Stimulated activated CD4-positive, alpha-beta T cell treated with anti-CD3 and anti-CD28 coated beads, Interleukin-2, amount 100 ng/mL, for 4 hours (primary cell): Measurements from ENCODE around the gene ATP7A.
A peak's percentile ranks its signal among the peaks of the same experiment; 100 is the strongest.
"Not testable (repeated sequence)": the region's sequence is repeated elsewhere in the genome, so short reads cannot be mapped to it uniquely, and the experiment has no call there.

Experiments
- DNase-seq: peaks from one replicate; pipeline ENCODE4 v3.0.0-alpha.2; 2020; ENCODE audit warnings: low read depth

Gene ATP7A

DNA sequence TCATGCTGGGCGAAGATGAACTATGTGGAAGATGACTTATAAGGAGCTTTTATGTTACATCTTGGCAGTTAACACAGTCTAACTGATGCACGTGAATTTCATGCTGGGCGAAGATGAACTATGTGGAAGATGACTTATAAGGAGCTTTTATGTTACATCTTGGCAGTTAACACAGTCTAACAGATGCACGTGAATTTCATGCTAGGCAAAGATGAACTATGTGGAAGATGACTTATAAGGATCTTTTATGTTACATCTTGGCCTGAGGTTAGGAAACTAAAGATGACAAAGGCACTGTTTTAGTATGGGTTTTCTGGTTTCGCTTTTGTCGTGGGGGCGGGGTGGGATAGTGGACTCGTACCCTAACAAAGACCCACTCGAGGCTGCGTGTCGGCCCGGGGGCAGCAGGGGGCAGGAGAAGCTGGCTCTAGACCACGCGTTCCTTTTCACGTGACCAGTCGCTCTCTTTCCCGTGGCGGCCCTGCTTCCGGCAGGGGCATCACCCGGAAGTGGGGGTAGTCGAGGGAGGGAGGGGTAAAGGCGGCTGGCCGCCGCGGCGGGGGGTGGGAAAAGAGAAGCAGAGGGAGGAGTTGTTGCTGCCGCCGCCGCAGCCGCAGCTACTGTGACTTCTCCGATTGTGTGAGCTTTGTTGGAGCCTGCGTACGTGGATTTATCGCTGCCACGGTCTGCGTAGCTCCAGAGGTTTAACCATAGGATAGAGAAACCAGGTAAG, at the start of gene ATP7A:
TSS of gene ATP7A (plus strand) at position 586 of the 733 bp plus-strand sequence. CDS start 60,949 bp downstream, outside the sequence.
- peak; percentile 87 for DNase-seq

DNA sequence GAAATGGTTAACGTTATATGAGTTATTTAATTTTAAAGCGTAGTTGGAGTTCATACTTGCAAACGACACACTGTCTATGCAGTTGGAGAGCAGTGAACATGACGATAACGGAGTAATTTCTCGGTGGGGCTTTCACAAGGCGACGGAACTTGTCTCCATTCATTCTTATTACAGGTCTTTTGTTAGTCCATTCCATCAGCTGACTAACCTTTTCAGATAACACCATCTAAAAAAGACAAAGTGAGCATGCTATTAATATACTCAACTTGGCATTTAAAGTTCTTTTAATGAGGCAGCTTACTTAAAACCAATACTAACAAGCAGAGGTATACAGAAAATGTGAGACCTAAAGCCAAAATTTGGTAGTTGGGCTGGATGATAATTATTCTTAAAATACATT, 35.1 kb upstream of the ATP7A start:
- no peak for DNase-seq

DNA sequence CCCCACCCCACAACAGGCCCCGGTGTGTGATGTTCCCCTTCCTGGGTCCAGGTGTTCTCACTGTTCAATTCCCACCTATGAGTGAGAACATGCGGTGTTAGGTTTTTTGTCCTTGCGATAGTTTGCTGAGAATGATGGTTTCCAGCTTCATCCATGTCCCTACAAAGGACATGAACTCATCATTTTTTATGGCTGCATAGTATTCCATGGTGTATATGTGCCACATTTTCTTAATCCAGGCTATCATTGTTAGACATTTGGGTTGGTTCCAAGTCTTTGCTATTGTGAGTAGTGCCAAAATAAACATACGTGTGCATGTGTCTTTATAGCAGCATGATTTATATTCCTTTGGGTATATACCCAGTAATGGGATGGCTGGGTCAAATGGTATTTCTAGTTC, 29.1 kb upstream of the ATP7A start:
- DNase-seq = not testable (repeated sequence)

DNA sequence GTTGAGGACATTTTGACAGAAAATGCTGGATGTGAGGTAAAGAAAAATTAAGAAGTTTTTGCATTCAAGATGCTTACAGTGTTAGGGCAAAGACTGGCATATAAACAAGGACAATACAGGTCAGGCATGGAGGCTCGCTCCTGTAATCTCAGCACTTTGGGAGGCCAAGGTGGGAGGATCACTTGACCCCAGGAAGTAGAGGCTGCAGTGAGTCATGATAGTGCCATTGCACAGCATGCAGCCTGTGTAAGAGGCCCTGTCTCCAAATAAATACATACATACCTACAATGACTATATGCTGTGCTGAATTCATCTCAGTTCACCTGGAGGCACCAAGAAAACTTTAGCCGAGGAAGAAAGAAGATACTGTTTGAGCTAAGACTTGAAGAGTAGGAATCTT, 17.6 kb upstream of the ATP7A start:
- no peak for DNase-seq

DNA sequence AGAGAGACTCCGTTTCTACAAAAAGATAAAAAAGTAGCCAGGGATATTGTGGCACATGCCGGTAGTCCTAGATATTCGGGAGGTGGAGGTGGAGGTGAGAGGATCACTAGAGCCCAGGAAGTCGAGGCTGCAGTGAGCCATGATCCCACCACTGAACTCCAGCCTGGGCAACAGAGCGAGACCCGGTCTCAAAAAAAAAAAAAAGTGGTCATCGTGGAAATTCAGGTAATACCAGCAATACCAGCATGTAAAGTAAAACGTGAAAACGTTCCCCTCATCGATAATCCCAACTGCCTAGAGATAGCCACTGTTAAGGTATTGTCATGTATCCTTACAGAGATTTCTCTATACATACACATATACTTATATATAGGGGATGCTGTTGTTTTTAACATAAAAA, 16.8 kb upstream of the ATP7A start:
- DNase-seq = no peak

DNA sequence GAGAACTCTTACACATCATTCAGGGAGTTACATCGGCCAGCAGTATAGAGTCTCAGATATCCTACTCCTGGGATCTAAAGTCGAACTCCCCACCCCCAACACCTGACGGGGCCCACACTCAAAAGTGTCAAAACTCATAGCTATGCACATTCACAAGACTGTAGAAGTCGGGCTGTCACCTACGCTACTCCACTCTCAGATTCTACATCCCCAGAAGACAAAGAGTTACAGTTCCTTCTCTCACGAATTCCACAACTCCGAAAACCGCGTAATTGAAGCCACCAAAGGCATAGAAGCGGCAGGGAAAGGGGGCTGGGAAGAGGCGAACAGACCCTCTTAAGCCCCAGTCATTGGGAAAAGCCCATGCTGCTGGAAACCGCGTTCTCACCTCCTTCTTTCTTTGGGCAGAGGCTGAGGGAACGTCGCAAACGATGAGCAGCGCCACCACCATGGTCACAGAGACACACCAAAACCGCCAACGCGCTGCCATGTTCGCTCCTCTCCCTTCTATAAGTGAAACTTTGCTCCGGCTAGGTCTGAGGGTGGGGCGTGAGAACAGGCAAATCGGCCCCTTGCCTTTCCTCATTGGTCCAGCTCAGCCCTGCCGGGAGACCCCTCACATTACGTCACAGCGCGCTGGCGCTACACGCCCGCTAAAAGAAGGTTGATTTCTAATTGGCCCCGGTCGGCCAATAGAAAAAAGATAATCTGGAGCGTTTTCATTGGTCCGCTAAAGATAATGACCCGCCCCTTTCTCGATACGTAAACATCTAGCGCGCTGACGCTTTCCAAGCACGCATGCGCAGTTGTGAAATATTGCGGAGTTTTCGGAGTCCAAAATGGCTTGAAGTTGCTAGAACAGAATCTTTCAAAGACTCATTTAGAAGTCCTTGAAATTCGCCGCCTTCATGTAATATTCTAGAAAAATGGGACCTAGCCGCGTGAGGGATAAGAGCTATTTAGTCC, 15.3 kb upstream of the ATP7A start, which contains the start of gene MAGT1:
TSS of gene MAGT1 (minus strand) at position 515 of the 966 bp plus-strand sequence. CDS start at position 490, 25 bp downstream.
- peak; percentile 86 for DNase-seq

DNA sequence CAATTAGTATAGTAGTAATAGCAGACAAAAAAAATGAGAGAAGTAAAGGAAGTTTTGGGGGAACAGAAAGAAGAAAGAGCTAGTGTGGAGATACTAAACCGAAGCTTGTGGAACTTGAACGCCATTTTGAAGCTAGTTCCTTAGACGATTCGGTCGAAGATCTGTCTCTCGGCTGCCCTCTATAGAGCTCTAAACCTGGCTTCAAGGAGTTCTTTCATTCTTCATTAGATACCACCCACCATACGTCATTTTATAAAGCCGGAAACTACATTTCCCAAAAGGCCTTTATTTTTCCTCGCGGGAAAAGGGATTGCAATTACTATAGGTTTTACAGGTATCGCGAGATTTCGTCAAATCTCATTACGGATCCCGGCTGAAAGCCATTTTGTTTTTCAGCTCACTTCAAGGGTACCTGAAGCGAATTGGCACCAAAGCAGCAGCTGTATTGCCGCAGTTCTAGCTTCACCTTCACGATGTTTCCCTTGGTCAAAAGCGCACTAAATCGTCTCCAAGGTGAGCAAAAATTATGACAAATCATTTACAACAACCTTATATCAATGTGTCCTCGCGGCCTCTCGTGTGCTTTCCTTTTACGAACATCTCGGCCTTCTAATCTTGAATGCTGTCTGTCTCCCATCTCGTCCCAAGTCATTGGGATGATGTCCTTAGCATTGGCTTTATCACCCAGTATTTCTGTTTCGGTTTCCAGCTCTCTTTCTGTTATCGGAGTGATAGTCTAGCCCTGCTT, 11.2 kb upstream of the ATP7A start, which contains the start of gene COX7B:
TSS of gene COX7B (plus strand) at position 388 of the 748 bp plus-strand sequence. CDS start at position 474, 86 bp downstream.
- peak; percentile 43 for DNase-seq

DNA sequence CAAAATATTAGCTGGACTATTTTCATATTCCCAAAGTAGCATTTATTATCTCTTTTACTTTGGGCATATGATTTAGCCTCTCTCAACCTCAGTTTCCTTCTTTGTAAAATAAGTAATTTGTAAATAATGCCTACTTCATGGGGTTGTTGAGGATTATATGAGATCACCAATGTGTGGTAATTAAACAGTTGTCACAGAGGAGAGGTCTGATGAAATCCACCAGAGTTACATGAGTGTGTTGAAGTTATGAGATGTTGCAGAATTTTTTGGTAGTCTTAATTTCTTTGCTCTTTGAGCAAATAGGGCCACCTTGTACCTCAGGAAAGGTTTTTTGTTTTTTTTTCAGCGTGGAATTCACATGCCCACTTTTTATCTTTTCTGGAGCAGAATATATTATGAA, 9.8 kb upstream of the ATP7A start:
- no peak for DNase-seq

DNA sequence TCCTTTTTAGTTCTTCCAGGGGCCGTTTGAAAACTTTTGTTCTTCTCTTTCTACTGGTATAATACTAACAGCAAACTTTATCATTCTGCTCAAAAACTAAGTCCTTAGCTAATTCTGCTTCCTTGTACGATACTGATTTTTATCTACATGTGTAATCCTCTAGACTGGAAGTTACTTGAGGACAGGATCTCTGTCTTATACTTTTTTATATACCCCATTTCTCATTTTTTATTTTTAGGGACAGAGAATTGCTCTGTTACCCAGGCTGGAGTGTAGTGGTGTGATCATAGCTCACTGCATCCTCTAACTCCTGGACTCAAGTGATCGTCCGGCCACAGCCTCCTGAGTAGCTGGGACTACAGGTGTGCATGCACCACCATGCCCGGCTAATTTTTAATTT, 9.0 kb upstream of the ATP7A start:
- DNase-seq = no peak

DNA sequence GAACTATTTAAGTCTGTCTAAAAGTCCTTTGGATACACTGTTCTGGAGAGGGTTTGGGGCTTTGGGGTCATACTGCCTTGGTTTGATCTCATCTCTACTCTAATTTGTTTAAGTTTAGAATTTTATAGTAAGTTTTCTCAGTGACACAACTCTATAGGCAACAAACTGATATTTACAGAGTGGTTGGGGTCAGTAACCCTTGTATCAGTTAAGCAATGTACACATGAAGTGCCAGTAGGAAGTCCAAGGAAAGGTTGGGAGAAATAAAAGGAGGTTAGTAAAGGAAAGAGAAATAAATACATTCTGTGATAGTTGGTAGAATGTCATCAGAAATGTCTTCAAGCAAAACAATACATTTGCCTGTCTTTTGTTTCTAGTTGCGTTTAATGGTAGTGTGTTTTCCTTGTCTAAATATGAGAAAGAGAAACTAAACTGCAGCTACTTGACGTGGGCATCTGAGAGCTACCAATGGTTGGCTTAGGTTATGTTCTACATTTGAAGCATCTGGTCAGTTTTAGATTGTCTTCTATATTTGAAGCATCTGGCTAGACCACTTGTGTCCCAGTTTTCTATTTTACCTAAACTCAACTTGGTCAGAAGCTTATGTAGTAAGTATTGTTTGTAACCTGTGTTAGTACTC, 6.9 kb downstream of the ATP7A start:
- DNase-seq = no peak

DNA sequence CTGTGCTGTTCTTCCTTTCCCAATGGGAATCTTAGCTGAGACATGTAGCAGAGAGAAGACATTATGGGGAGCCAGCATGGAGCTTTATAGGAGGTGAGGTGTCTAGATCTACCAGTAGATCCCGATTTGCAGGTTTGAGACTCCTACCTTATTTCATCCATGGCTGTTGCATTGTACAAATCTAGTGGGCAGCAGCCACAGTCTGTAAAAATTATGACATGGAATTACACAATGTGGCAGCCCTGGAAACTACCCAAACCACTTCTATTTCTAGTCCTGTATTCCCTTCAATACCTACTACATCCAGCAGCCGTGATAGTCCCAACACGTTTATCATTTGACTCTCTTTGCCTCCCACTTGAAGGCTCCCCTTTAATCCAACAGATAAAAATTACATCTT, 8.1 kb downstream of the ATP7A start:
- DNase-seq = no peak

DNA sequence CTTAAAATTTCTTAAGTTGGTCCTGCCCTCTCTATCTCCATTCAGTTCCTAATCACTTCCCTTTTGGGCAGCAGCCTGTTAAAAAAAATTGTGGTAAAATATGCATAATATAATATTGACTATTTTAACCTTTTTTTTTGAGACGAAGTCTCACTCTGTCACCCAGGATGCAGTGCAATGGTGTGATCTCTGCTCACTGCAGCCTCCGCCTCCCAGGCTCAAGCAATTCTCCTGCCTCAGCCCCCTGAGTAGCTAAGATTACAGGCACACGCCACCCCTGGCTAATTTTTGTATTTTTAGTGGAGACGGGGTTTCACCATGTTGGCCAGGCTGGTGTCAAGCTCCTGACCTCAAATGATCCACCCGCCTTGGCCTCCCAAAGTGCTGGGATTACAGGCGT, 8.9 kb downstream of the ATP7A start:
- DNase-seq = not testable (repeated sequence)

DNA sequence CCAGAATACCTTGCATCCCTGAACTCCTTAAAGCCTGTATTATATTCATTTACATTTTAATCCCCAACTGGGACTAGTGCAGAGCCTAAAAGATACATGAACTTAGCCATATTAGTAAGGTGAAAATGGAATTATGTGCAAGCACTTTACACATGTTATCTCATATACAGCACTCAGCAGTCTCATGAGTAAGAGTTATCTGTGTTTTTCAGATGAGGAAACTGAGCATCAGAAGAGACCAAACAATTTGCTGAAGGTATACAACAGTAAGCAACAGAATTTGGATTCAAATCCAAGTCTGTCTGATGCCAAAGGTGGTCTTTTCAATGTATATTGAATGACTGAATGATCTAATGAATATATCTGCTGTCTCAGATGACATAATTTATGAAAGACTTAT, 12.3 kb downstream of the ATP7A start:
- no peak for DNase-seq

DNA sequence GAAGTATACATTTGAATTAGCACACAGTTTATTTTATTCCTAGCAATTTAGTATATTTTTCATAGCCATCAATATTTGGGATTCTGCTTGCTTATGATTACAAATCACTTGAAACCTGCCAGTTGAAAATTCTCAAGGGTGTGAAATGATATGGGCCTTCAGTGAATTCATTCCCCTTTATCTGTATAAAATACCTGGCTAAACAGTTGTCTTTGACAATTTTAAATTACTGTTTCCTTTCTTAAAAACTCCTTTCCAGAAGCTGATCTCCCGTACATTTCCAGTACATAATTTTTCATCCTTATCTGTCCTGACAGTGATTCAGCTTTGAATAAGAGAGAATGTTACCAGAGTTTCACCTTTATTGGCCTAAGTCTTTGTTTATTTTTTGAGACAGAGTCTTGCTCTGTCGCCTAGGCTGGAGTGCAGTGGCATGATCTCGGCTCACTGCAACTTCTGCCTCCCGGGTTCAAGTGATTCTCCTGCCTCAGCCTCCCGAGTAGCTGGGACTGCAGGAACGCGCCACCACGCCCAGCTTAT, 13.9 kb downstream of the ATP7A start:
- DNase-seq = no peak

DNA sequence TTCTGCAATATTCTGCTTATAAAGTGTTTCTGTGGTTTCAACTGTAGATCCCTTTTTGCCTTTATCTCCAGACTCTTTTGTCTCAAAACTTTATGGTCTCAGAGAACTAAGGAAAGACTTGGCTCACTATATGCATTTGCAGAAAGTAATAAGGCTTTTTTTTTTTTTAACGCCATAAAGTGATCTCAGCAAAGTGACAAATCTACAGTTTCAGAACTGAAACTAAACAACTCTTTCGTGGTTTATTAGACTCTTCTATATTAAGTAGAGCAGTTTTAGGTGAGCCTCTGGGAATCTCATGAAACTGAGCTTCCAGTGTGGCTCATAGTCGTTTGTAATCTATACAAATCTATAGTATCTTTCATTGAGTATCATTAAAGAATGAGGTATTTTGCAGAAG, 15.3 kb downstream of the ATP7A start:
- no peak for DNase-seq

DNA sequence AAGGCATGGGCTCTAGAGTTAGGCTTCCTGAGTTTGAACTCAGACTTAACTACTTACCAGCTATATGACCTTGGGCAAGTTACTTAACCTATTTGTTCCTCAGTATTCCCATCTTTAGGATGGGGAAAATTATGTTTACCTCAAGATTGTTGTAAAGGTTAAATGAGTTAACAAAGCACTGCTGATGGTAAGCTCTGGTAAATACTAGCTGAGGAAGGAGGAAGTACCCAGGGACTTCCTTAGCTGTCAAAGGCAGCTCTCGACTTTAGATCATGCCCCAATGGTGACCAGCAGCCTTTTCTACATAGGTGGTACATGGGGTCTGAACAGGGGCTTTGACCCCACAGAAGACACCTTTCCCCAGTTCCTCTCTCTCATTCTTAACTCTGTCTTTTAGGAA, 20.1 kb downstream of the ATP7A start:
- no peak for DNase-seq

DNA sequence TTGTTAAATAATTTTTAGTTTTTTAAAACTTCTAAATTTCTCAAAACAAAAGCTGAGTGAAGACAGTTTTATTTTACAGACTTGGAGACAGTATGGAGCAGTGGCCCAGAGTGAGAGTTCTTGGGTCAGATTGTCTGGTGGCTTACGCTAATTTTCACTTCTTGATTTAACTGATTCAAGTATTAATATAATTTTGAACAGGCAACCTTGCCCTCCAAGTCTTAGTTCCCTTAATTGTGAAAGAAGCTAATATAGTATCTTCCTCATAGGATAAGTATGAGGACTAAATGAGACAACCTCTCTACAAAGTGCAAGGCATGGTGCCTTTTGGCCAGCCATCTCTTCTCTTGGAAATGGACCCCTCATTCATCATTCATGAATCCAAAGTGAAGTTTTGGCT, 25.4 kb downstream of the ATP7A start:
- DNase-seq = no peak

DNA sequence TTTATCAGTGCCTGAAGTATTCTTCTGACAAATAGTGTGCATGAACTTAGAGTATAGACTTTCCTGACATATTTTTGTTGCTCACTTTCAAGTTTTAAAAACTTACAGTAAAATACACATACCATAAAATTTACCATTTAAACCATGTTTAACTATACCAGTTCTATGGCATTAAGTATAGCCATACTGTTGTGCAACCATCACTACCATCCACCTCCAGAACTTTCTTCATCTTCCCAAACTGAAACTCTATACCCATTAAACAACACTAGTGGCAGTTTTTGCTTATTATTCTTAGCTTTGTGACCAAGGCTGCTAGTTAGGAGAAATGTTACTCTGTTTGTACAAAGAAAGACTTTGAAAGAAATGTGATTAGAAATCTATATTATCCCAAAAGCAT, 25.8 kb downstream of the ATP7A start:
- DNase-seq = no peak

DNA sequence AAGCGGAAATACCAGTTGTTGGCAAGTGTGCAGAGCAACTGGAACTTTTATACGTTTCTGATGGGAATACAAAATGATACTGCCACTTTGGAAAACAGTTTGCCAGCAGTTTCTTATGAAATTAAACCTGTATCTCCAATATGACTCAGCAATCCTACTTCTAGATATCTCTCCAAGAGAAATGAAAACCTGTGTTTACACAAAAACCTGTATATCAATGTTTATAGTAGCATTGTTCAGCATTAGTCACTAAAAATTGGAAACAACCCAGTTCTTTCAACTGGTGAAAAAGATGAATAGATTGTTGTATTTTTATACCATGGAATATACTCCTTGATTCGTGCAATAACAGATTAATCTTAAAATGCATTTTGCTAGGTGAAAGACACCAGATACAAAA, 26.8 kb downstream of the ATP7A start:
- DNase-seq = no peak

DNA sequence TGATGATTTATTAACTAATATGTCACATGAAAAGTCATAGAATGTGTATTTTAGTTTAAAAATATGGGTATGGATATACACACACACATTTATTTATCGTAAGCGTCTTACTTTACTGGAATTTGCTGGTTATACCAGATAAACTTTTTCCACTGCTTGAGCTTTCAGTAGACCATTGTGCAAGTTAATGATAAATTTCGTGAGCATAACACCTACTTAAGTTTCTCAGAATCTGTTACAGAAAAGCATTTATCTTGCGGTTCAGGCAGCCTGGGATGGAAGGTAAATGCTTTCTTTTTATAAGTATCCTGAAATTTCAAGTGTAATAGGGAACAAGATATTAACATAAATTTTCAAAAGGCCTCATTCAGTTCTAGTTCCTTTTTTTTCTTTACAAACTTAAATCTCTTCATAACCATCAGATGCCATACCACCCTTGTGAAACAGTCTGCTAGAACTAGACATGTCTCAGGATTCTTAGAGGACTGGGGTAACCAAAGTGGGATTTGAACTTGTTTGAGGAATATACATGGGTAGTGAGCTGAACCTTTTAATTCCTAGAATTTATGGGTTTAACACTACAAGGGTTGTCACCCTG, 27.7 kb downstream of the ATP7A start:
- no peak for DNase-seq

DNA sequence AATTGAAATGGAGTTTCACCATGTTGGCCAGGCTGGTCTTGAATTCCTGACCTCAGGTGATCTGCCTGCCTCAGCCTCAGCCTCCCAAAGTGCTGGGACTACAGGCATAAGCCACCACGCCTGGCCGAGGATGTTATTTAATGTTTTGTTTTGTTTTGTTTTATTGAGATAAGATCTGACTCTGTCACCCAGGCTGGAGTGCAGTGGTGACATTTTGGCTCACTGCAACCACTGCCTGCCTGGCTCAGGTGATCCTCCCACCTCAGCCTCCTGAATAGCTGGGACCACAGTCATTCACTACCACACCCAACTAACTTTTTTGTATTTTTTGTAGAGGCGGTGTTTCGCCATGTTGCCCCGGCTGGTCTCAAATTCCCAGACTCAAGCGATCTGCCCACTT, 34.5 kb downstream of the ATP7A start:
- DNase-seq = not testable (repeated sequence)
